ENCODE measurements around the gene HNRNPA0.

Gene HNRNPA0

GRCh38 chr5:137735555-137736284 lies 18.4 kb downstream of the HNRNPA0 start, which contains the start of gene KLHL3:
Gene KLHL3 (minus strand): TSS chr5:137736089. CDS start chr5:137735646, 443 bp downstream.
- H3K4me1 ChIP-seq (ENCODE audit: low read length) = peaks cover 8% of the 10 kb centered on the region
- no peaks in the 10 kb centered on the region for H3K36me3 ChIP-seq (replicated peaks; ENCODE audit: low read depth, low read length)
- H3K9me3 ChIP-seq (ENCODE audit: insufficient read depth, low read length) = no peaks in the 10 kb centered on the region
- no peaks in the 10 kb centered on the region for H3K27me3 ChIP-seq (ENCODE audit: low read depth, low read length)
- peak within 1 kb of the TSS; percentile 40 for H3K4me2 ChIP-seq (ENCODE audit: low read length)
- H3K79me2 ChIP-seq (ENCODE audit: low read length) = no peaks in the 10 kb centered on the region
- no peak within 1 kb of the TSS for H3K27ac ChIP-seq (ENCODE audit: low read length)
- H2AFZ ChIP-seq (ENCODE audit: low read depth, low read length) = no peak within 1 kb of the TSS
- H4K20me1 ChIP-seq (ENCODE audit: insufficient read depth, low read length) = no peaks in the 10 kb centered on the region
- no peak within 1 kb of the TSS for H3K9ac ChIP-seq (ENCODE audit: low read length)
- H3K4me3 ChIP-seq (ENCODE audit: low read length) = no peak within 1 kb of the TSS
- TF ChIP-seq CTCF (IDR thresholded peaks at IDR 0.05; ENCODE audit: low read depth, low read length) = no peak
- no peak for TF ChIP-seq EZH2phosphoT487 (IDR thresholded peaks at IDR 0.05; ENCODE audit: low read depth)

- H2AFZ ChIP-seq (ENCODE audit: low read depth, low read length) = no peak overlapping the region
- no peaks in the 10 kb centered on the region for H3K36me3 ChIP-seq (replicated peaks; ENCODE audit: low read depth, low read length)
- no peaks in the 10 kb centered on the region for H3K27me3 ChIP-seq (ENCODE audit: low read depth, low read length)
- TF ChIP-seq CTCF (IDR thresholded peaks at IDR 0.05; ENCODE audit: low read depth, low read length) = no peak
- TF ChIP-seq EZH2phosphoT487 (IDR thresholded peaks at IDR 0.05; ENCODE audit: low read depth) = no peak
- H3K9ac ChIP-seq (ENCODE audit: low read length) = no peak overlapping the region
- no peaks in the 10 kb centered on the region for H3K79me2 ChIP-seq (ENCODE audit: low read length)
- H3K27ac ChIP-seq (ENCODE audit: low read length) = no peak overlapping the region
- H3K9me3 ChIP-seq (ENCODE audit: insufficient read depth, low read length) = no peaks in the 10 kb centered on the region
- no peak overlapping the region for H3K4me3 ChIP-seq (ENCODE audit: low read length)
- peaks cover 8% of the 10 kb centered on the region for H3K4me1 ChIP-seq (ENCODE audit: low read length)
- H4K20me1 ChIP-seq (ENCODE audit: insufficient read depth, low read length) = no peaks in the 10 kb centered on the region
- H3K4me2 ChIP-seq (ENCODE audit: low read length) = no peak overlapping the region
Measured at GRCh38 chr5:137734962-137735554, 19.1 kb downstream of the HNRNPA0 start.

GRCh38 chr5:137734331-137734730 lies 19.8 kb downstream of the HNRNPA0 start:
- Histone ChIP-seq H3K9me3 (ENCODE audit: insufficient read depth, low read length) (no peaks in the 10 kb centered on the region), H3K4me3 (ENCODE audit: low read length) (no peak overlapping the region), H3K9ac (ENCODE audit: low read length) (no peak overlapping the region), H3K27ac (ENCODE audit: low read length) (no peak overlapping the region), H3K4me2 (ENCODE audit: low read length) (no peak overlapping the region), H3K36me3 (replicated peaks; ENCODE audit: low read depth, low read length) (no peaks in the 10 kb centered on the region), H4K20me1 (ENCODE audit: insufficient read depth, low read length) (no peaks in the 10 kb centered on the region), H3K27me3 (ENCODE audit: low read depth, low read length) (no peaks in the 10 kb centered on the region), H3K79me2 (ENCODE audit: low read length) (no peaks in the 10 kb centered on the region), H2AFZ (ENCODE audit: low read depth, low read length) (no peak overlapping the region), H3K4me1 (ENCODE audit: low read length) (peaks cover 8% of the 10 kb centered on the region)
- TF ChIP-seq EZH2phosphoT487 (IDR thresholded peaks at IDR 0.05; ENCODE audit: low read depth) (no peak), CTCF (IDR thresholded peaks at IDR 0.05; ENCODE audit: low read depth, low read length) (no peak)

GRCh38 chr5:137733922-137734321 lies 20.2 kb downstream of the HNRNPA0 start:
- Histone ChIP-seq H3K36me3 (replicated peaks; ENCODE audit: low read depth, low read length) (no peaks in the 10 kb centered on the region), H4K20me1 (ENCODE audit: insufficient read depth, low read length) (no peaks in the 10 kb centered on the region), H3K9me3 (ENCODE audit: insufficient read depth, low read length) (no peaks in the 10 kb centered on the region), H3K27ac (ENCODE audit: low read length) (no peak overlapping the region), H3K4me2 (ENCODE audit: low read length) (no peak overlapping the region), H3K4me3 (ENCODE audit: low read length) (no peak overlapping the region), H3K79me2 (ENCODE audit: low read length) (no peaks in the 10 kb centered on the region), H3K9ac (ENCODE audit: low read length) (no peak overlapping the region), H2AFZ (ENCODE audit: low read depth, low read length) (no peak overlapping the region), H3K27me3 (ENCODE audit: low read depth, low read length) (no peaks in the 10 kb centered on the region), H3K4me1 (ENCODE audit: low read length) (peaks cover 8% of the 10 kb centered on the region)
- no peak for TF ChIP-seq EZH2phosphoT487 (IDR thresholded peaks at IDR 0.05; ENCODE audit: low read depth)
- TF ChIP-seq CTCF (IDR thresholded peaks at IDR 0.05; ENCODE audit: low read depth, low read length) = no peak

All from OCI-LY3 (cell line).